HG03575 (cell line): ENCODE results near the gene HEMGN.

Experiments
- ATAC-seq: cut with Tn5 transposase; IDR thresholded peaks from one replicate; pipeline ENCODE4 v1.9.1; 2021; ENCODE audit not compliant: unreplicated experiment, insufficient number of reproducible peaks, low FRiP score; ENCODE audit errors: extremely low read depth

HEMGN gene

GRCh38 chr9:97936998-97937397 lies 974 bp downstream of the HEMGN start:
- ATAC-seq, result no peak

GRCh38 chr9:97935276-97935675 lies 2.7 kb downstream of the HEMGN start:
- no peak for ATAC-seq

GRCh38 chr9:97934321-97935115 lies 3.5 kb downstream of the HEMGN start:
- ATAC-seq, result no peak

GRCh38 chr9:97933297-97933998 lies 4.5 kb downstream of the HEMGN start:
- ATAC-seq, result no peak

- no peak for ATAC-seq
Observed at GRCh38 chr9:97930972-97931371, 7.0 kb downstream of the HEMGN start.

- ATAC-seq, result no peak
Observed at GRCh38 chr9:97928986-97929604, 8.9 kb downstream of the HEMGN start.

- no peak for ATAC-seq
Observed at GRCh38 chr9:97925497-97926334, 12.3 kb downstream of the HEMGN start.

GRCh38 chr9:97924386-97924785 lies 13.6 kb downstream of the HEMGN start:
- no peak for ATAC-seq

GRCh38 chr9:97923529-97924108 lies 14.4 kb downstream of the HEMGN start:
- ATAC-seq, result no peak

GRCh38 chr9:97921959-97922724 lies 15.8 kb downstream of the HEMGN start, which contains the start of gene TRMO:
Gene TRMO, minus strand, starts transcription at chr9:97922500. Its CDS starts 7 bp downstream, at chr9:97922493.
- ATAC-seq, result peak; percentile 65

- no peak for ATAC-seq
Observed at GRCh38 chr9:97919217-97919813, 18.7 kb downstream of the HEMGN start.

- ATAC-seq, result no peak
Observed at GRCh38 chr9:97918611-97919010, 19.4 kb downstream of the HEMGN start.

- ATAC-seq, result no peak
Observed at GRCh38 chr9:97911970-97912369, 26.0 kb downstream of the HEMGN start.

- ATAC-seq, result no peak
Observed at GRCh38 chr9:97911528-97911927, 26.4 kb downstream of the HEMGN start.

- ATAC-seq, result no peak
Observed at GRCh38 chr9:97910357-97910756, 27.6 kb downstream of the HEMGN start.

- no peak for ATAC-seq
Observed at GRCh38 chr9:97908705-97909104, 29.3 kb downstream of the HEMGN start.

GRCh38 chr9:97907632-97908031 lies 30.3 kb downstream of the HEMGN start:
- ATAC-seq, result no peak

GRCh38 chr9:97907046-97907445 lies 30.9 kb downstream of the HEMGN start:
- no peak for ATAC-seq
